HEK293 (cell line): ENCODE measurements around the gene HSPA4.

Experiments
- CTCF ChIA-PET: fragments of 350-600 bp; formaldehyde crosslinking; extraction: SDS; loops from one replicate; lab custom pipeline; 2021; ENCODE audit warnings: antibody characterized with exemption; lab: Yijun Ruan, JAX
- POLR2A ChIA-PET: fragments of 300-600 bp; formaldehyde crosslinking; extraction: SDS; loops from one replicate; lab custom pipeline; 2020; ENCODE audit warnings: antibody characterized with exemption, inconsistent platforms; lab: Yijun Ruan, JAX
- H3K27ac ChIP-seq: fragments of 200-500 bp; sonication (Bioruptor generic); 2 replicates; pipeline ENCODE4 v1.5.1; 2014; ENCODE audit warnings: low read depth, low read length, control low read depth, inconsistent platforms; ENCODE audit errors: extremely low read depth
- H3K36me3 ChIP-seq, 2 experiments: fragments of 200-500 bp in 1 of 2; sonication (Bioruptor generic) in 1 of 2; 1 replicate in 1 of 2; 2 replicates in 1 of 2; pipeline ENCODE4 v1.5.1; 2014 to 2017; ENCODE audit warnings: inconsistent platforms in 2 of 2, low read length in 2 of 2; ENCODE audit not compliant: control insufficient read depth in 2 of 2, insufficient read depth in 1 of 2
- H3K4me1 ChIP-seq: fragments of 200-500 bp; sonication (Bioruptor generic); 2 replicates; pipeline ENCODE4 v1.5.1; 2014; ENCODE audit warnings: mild to moderate bottlenecking, low read length, inconsistent platforms; ENCODE audit not compliant: control insufficient read depth, insufficient read depth
- H3K4me3 ChIP-seq: 2 replicates; pipeline ENCODE4 v1.5.1; 2011; ENCODE audit warnings: low read depth, mild to moderate bottlenecking, control low read depth, low read length, moderate library complexity
- H3K9me3 ChIP-seq: fragments of 200-500 bp; sonication (Bioruptor generic); 2 replicates; pipeline ENCODE4 v1.5.1; 2014; ENCODE audit warnings: low read depth, low read length, inconsistent platforms; ENCODE audit not compliant: control insufficient read depth, insufficient read depth
- AEBP2 ChIP-seq: fragments of 450-650 bp; formaldehyde crosslinking; IDR thresholded peaks from 2 replicates; pipeline ENCODE4 v1.5.1; 2016; ENCODE audit warnings: missing biosample characterization, missing genetic modification characterization, borderline replicate concordance
- EGR2 ChIP-seq: fragments of 450-650 bp; formaldehyde crosslinking; IDR thresholded peaks from 2 replicates; pipeline ENCODE4 v1.5.1; 2016; ENCODE audit warnings: low read depth, missing biosample characterization, missing genetic modification characterization
- GLIS1 ChIP-seq: fragments of 450-650 bp; formaldehyde crosslinking; IDR thresholded peaks from 2 replicates; pipeline ENCODE4 v1.5.1; 2016; ENCODE audit warnings: missing biosample characterization, missing genetic modification characterization
- HOXD13 ChIP-seq: sonication (generic); formaldehyde crosslinking; IDR thresholded peaks from 2 replicates; pipeline ENCODE4 v1.8.0; 2022; ENCODE audit warnings: missing genetic modification reagents, borderline replicate concordance
- KLF1 ChIP-seq: fragments of 450-650 bp; formaldehyde crosslinking; IDR thresholded peaks from 2 replicates; pipeline ENCODE4 v1.5.1; 2016; ENCODE audit warnings: missing biosample characterization, missing genetic modification characterization
- SETDB1 ChIP-seq: IDR thresholded peaks from one replicate; pipeline ENCODE4 v1.6.1; 2017; ENCODE audit warnings: mild to moderate bottlenecking, low read length, moderate library complexity, mixed read lengths; ENCODE audit not compliant: insufficient read length
- ZBTB1 ChIP-seq: fragments of 450-650 bp; formaldehyde crosslinking; IDR thresholded peaks from 2 replicates; pipeline ENCODE4 v1.5.1; 2016; ENCODE audit warnings: missing biosample characterization, missing genetic modification characterization
- ZBTB10 ChIP-seq: fragments of 450-650 bp; formaldehyde crosslinking; IDR thresholded peaks from 2 replicates; pipeline ENCODE4 v1.5.1; 2016; ENCODE audit warnings: missing biosample characterization, missing genetic modification characterization
- ZBTB11 ChIP-seq: fragments of 450-650 bp; formaldehyde crosslinking; conservative IDR thresholded peaks from 2 replicates; pipeline ENCODE4 v1.5.1; 2016; ENCODE audit warnings: low read depth, missing biosample characterization, missing genetic modification characterization
- ZFHX2 ChIP-seq: fragments of 450-650 bp; formaldehyde crosslinking; conservative IDR thresholded peaks from 2 replicates; pipeline ENCODE4 v1.5.1; 2016; ENCODE audit warnings: missing biosample characterization, missing genetic modification characterization
- ZFP37 ChIP-seq: fragments of 450-650 bp; formaldehyde crosslinking; IDR thresholded peaks from 2 replicates; pipeline ENCODE4 v1.5.1; 2016; ENCODE audit warnings: missing biosample characterization, missing genetic modification characterization
- ZNF112 ChIP-seq: fragments of 450-650 bp; formaldehyde crosslinking; IDR thresholded peaks from 2 replicates; pipeline ENCODE4 v1.5.0; 2017; ENCODE audit warnings: missing biosample characterization, missing genetic modification characterization
- ZNF138 ChIP-seq: fragments of 450-650 bp; formaldehyde crosslinking; IDR thresholded peaks from 2 replicates; pipeline ENCODE4 v1.5.1; 2016; ENCODE audit warnings: missing biosample characterization, missing genetic modification characterization, borderline replicate concordance
- ZNF16 ChIP-seq: fragments of 450-650 bp; formaldehyde crosslinking; IDR thresholded peaks from 2 replicates; pipeline ENCODE4 v1.5.1; 2016; ENCODE audit warnings: low read depth, missing biosample characterization, missing genetic modification characterization
- ZNF266 ChIP-seq: fragments of 450-650 bp; formaldehyde crosslinking; IDR thresholded peaks from 2 replicates; pipeline ENCODE4 v1.5.1; 2016; ENCODE audit warnings: missing biosample characterization, missing genetic modification characterization, low read depth
- ZNF391 ChIP-seq: fragments of 450-650 bp; formaldehyde crosslinking; IDR thresholded peaks from 2 replicates; pipeline ENCODE4 v1.5.1; 2016; ENCODE audit warnings: low read depth, missing biosample characterization, missing genetic modification characterization, borderline replicate concordance
- ZNF404 ChIP-seq: fragments of 450-650 bp; formaldehyde crosslinking; IDR thresholded peaks from 2 replicates; pipeline ENCODE4 v1.5.1; 2017; ENCODE audit warnings: missing biosample characterization, missing genetic modification characterization
- ZNF416 ChIP-seq: fragments of 450-650 bp; formaldehyde crosslinking; IDR thresholded peaks from 2 replicates; pipeline ENCODE4 v1.5.1; 2016; ENCODE audit warnings: missing biosample characterization, missing genetic modification characterization
- ZNF510 ChIP-seq: fragments of 450-650 bp; formaldehyde crosslinking; IDR thresholded peaks from 2 replicates; pipeline ENCODE4 v1.5.1; 2018; ENCODE audit warnings: mild to moderate bottlenecking, missing genetic modification characterization, missing biosample characterization; ENCODE audit not compliant: insufficient replicate concordance
- ZNF571 ChIP-seq: fragments of 450-650 bp; formaldehyde crosslinking; IDR thresholded peaks from 2 replicates; pipeline ENCODE4 v1.5.0; 2017; ENCODE audit warnings: missing biosample characterization, missing genetic modification characterization
- ZNF585B ChIP-seq: fragments of 450-650 bp; formaldehyde crosslinking; IDR thresholded peaks from 2 replicates; pipeline ENCODE4 v1.5.1; 2016; ENCODE audit warnings: missing biosample characterization, missing genetic modification characterization
- ZNF76 ChIP-seq: fragments of 450-650 bp; formaldehyde crosslinking; IDR thresholded peaks from 2 replicates; pipeline ENCODE4; 2016; ENCODE audit warnings: low read depth, missing biosample characterization, missing genetic modification characterization, borderline replicate concordance
- ZNF768 ChIP-seq: fragments of 450-650 bp; formaldehyde crosslinking; IDR thresholded peaks from 2 replicates; pipeline ENCODE4 v1.5.1; 2018; ENCODE audit warnings: missing biosample characterization, mild to moderate bottlenecking, missing genetic modification characterization

The HSPA4 gene

GRCh38 chr5:133113331-133114061 lies 61.7 kb downstream of the HSPA4 start:
- Histone ChIP-seq H3K4me3 (no peak overlapping the region), H3K36me3 (no peaks in the 10 kb centered on the region), H3K9me3 (no peaks in the 10 kb centered on the region), H3K27ac (no peak overlapping the region), H3K4me1 (no peaks in the 10 kb centered on the region)
- TF ChIP-seq ZNF571 (tag by site-specific recombination) (no peak), ZNF16 (tag by site-specific recombination) (no peak), ZNF510 (tag by site-specific recombination) (no peak), ZBTB1 (no peak), ZNF416 (tag by site-specific recombination) (no peak), ZFP37 (tag by site-specific recombination) (no peak), ZNF585B (tag by site-specific recombination) (no peak), AEBP2 (tag by site-specific recombination) (no peak), ZBTB11 (no peak), ZNF768 (no peak), ZFHX2 (tag by site-specific recombination) (peak; percentile 87), ZNF404 (tag by site-specific recombination) (no peak), GLIS1 (0 out of 2 replicates have a peak, but pooled peaks have one; percentile 15), EGR2 (tag by site-specific recombination) (peak; percentile 87), ZNF76 (tag by site-specific recombination) (no peak), HOXD13 (CRISPR knock-in tag) (no peak), ZNF112 (tag by site-specific recombination) (no peak), ZNF266 (no peak), SETDB1 (no peak), ZNF138 (no peak)
- ChIA-PET CTCF (interaction anchor here (0.6 to 5.2 kb wide), 10 partner anchors 135 to 831 kb away, joined by 3 to 98 read pairs (median 4); no protein-coding TSS in a partner anchor), POLR2A (no interaction called here)

GRCh38 chr5:133114166-133114932 lies 62.5 kb downstream of the HSPA4 start:
- CTCF ChIA-PET, result interaction anchor here (0.6 to 5.2 kb wide), 9 partner anchors 134 to 830 kb away, joined by 3 to 98 read pairs (median 4); no protein-coding TSS in a partner anchor
- H3K9me3 ChIP-seq, result no peaks in the 10 kb centered on the region
- H3K4me3 ChIP-seq, result no peak overlapping the region
- no peaks in the 10 kb centered on the region for H3K4me1 ChIP-seq
- no peak overlapping the region for H3K27ac ChIP-seq
- H3K36me3 ChIP-seq, result no peaks in the 10 kb centered on the region
- POLR2A ChIA-PET, result no interaction called here
- 0 out of 2 replicates have a peak, but pooled peaks have one; percentile 28 for TF ChIP-seq KLF1 (tag by site-specific recombination)
- no peak for TF ChIP-seq ZBTB10 (tag by site-specific recombination)
- no peak for TF ChIP-seq ZNF391 (tag by site-specific recombination)
